OCI-LY3 (cell line): ENCODE data around the gene PLOD2.

Source experiments
- CTCF ChIP-seq: fragments of 200-600, 300-600 bp; sonication (generic); IDR thresholded peaks from 2 replicates; pipeline ENCODE4 v1.5.1; 2014; ENCODE audit warnings: antibody characterized with exemption, low read length, low read depth
- EZH2phosphoT487 ChIP-seq: fragments of 200-600 bp; shearing (Covaris generic); IDR thresholded peaks from 2 replicates; pipeline ENCODE4 v1.6.1; 2018; ENCODE audit warnings: antibody characterized with exemption, mixed run types, low read depth

- TF ChIP-seq CTCF (no peak), EZH2phosphoT487 (no peak)
Observed at GRCh38 chr3:146145642-146146041, 15.3 kb downstream of the PLOD2 start.
